HepG2 (cell line): ENCODE measurements around the gene CYB5B. TPM values are rescaled to one million over a fixed set of nuclear protein-coding genes. Genes with fewer than 3 reads are reported as not detected.

Source experiments
- CREB1 ChIP-seq, 2 experiments: fragments of 450-650 bp in 1 of 2; IDR thresholded peaks; 2 replicates each; pipeline ENCODE4 v1.6.1; 2016 to 2017; ENCODE audit warnings: control low read depth in 1 of 2, mild to moderate bottlenecking in 1 of 2, missing compliant biosample characterization in 1 of 2, missing genetic modification characterization in 1 of 2
- GATA4 ChIP-seq: sonication (generic); IDR thresholded peaks from 2 replicates; pipeline ENCODE4 v1.6.1; 2016; ENCODE audit warnings: antibody characterized with exemption, low read depth, borderline replicate concordance
- LCORL ChIP-seq, 2 experiments: fragments of 450-650 bp in 1 of 2; sonication (generic) in 1 of 2; formaldehyde crosslinking in 1 of 2; IDR thresholded peaks; 2 replicates each; pipeline versions ENCODE4 v1.5.0 to v1.6.1; 2017 to 2020; ENCODE audit warnings: antibody characterized with exemption in 1 of 2, missing genetic modification reagents in 1 of 2
- PAXIP1 ChIP-seq: sonication (generic); formaldehyde crosslinking; conservative IDR thresholded peaks from 2 replicates; pipeline ENCODE4 v1.4.0; 2020; ENCODE audit warnings: mild to moderate bottlenecking, missing genetic modification reagents, moderate library complexity
- ZBTB42 ChIP-seq: sonication (generic); formaldehyde crosslinking; IDR thresholded peaks from 2 replicates; pipeline ENCODE4 v1.5.0; 2020; ENCODE audit warnings: mild to moderate bottlenecking, missing genetic modification reagents
- ZNF800 ChIP-seq: sonication (generic); formaldehyde crosslinking; IDR thresholded peaks from 2 replicates; pipeline ENCODE4 v1.4.0; 2020; ENCODE audit warnings: missing genetic modification reagents
- polyA plus RNA-seq, 8 experiments: library from polyadenylated mRNA; depleted of rRNA in 3 of 8; stranded (reverse) in 7 of 8; unstranded in 1 of 8; fragments of >200 nt; fragmentation: Illumina TruSeq in 4 of 8; extraction: Trizol in 4 of 8; gene quantifications; 2 replicates each; pipeline versions ENCODE4 v1.2.1 to v1.2.3, GENCODE V29; 2011 to 2016; ENCODE audit warnings: low read depth in 4 of 8, missing spikeins in 1 of 8, mixed read lengths in 1 of 8; ENCODE audit not compliant: insufficient read depth in 1 of 8
- total RNA-seq, 5 experiments: library from RNA; depleted of rRNA; stranded (reverse); fragments of >200 nt; fragmentation: Illumina TruSeq; extraction: Trizol; gene quantifications; 2 replicates each; pipeline ENCODE4 v1.2.3, GENCODE V29; 2016; ENCODE audit warnings: low read depth in 1 of 5
- TF ChIP-seq, protein P1 (sequence below): sonication (generic); formaldehyde crosslinking; IDR thresholded peaks from 2 replicates; pipeline ENCODE4 v1.8.0; 2023; ENCODE audit warnings: mild to moderate bottlenecking, missing genetic modification reagents
- TF ChIP-seq, protein P2 (sequence below): IDR thresholded peaks from 2 replicates; pipeline ENCODE4 v1.6.1; 2018; ENCODE audit warnings: missing genetic modification reagents, mild to moderate bottlenecking, missing compliant biosample characterization

Gene CYB5B
- total and polyA plus RNA-seq, 2 of the 13 experiments (the other 11 are each of a cell fraction or from before 2014, with no cell fraction given), result 234 to 432 TPM

DNA sequence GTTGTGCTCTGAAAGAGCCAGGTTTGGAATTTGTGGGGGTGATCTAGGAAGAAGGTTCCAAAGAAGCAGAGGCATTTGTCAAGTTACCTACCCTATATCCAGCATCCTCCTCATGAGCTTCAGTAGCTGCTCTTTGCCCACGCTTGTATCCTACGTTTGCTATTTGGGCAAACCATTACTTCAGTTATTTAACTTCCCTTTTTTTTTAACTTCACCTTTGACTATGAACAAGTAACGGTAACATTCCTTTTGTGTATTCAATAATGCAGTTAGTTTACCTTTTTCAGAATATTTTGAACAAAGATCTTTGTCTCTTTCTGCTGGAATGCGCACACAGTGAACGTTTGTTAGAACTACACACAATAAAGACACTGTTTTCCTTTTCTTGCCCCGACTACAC, 41.5 kb downstream of the CYB5B start (continued):
- TF ChIP-seq ZNF800 (CRISPR knock-in tag) (0 out of 2 replicates have a peak, but pooled peaks have one; percentile 15), CREB1 (IDR thresholded peaks at IDR 0.05) (no peak), CREB1 (CRISPR knock-in tag; IDR thresholded peaks at IDR 0.05) (peak; percentile 36), ZBTB42 (CRISPR knock-in tag) (no peak), LCORL (IDR thresholded peaks at IDR 0.05) (peak; percentile 73), LCORL (CRISPR knock-in tag; IDR thresholded peaks at IDR 0.05) (no peak), GATA4 (peak; percentile 17; the same call in 1 of the 2 replicates), PAXIP1 (CRISPR knock-in tag) (peak; percentile 68)
- TF ChIP-seq, protein P1, sequence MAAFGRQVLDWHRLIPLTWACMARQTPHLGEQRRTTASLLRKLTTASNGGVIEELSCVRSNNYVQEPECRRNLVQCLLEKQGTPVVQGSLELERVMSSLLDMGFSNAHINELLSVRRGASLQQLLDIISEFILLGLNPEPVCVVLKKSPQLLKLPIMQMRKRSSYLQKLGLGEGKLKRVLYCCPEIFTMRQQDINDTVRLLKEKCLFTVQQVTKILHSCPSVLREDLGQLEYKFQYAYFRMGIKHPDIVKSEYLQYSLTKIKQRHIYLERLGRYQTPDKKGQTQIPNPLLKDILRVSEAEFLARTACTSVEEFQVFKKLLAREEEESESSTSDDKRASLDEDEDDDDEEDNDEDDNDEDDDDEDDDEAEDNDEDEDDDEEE (CRISPR knock-in tag), result no peak
- TF ChIP-seq, protein P2, sequence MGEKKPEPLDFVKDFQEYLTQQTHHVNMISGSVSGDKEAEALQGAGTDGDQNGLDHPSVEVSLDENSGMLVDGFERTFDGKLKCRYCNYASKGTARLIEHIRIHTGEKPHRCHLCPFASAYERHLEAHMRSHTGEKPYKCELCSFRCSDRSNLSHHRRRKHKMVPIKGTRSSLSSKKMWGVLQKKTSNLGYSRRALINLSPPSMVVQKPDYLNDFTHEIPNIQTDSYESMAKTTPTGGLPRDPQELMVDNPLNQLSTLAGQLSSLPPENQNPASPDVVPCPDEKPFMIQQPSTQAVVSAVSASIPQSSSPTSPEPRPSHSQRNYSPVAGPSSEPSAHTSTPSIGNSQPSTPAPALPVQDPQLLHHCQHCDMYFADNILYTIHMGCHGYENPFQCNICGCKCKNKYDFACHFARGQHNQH (CRISPR knock-in tag), result 0 out of 2 replicates have a peak, but pooled peaks have one; percentile 19
